H1 (cell line): ENCODE data around the gene GRK3. TPM values are rescaled to one million over a fixed set of nuclear protein-coding genes. Genes with fewer than 3 reads are reported as not detected.

ENCODE experiments used
- CTCF ChIA-PET: fragments of 300-600 bp; sonication (Branson Sonifier 250); formaldehyde crosslinking; loops from one replicate; lab custom pipeline; 2021; ENCODE audit not compliant: partially characterized antibody; lab: Charles Lee
- POLR2A ChIA-PET: fragments of 300-600 bp; sonication (Branson Sonifier 250); formaldehyde crosslinking; loops from one replicate; lab custom pipeline; 2021; ENCODE audit warnings: inconsistent platforms; ENCODE audit not compliant: partially characterized antibody; lab: Charles Lee
- DNase-seq, 2 experiments: peaks; one replicate each; pipeline versions ENCODE4 v3.0.0 to v3.0.0-alpha.2; 2010 to 2022; ENCODE audit warnings: low spot score in 2 of 2, low read depth in 1 of 2, mixed read lengths in 1 of 2
- FAIRE-seq: peaks from 2 replicates; lab custom pipeline; 2011; peaks lifted over from hg19 to GRCh38; lab: Jason Lieb, UNC
- H2AFZ ChIP-seq: 2 replicates; pipeline ENCODE4 v1.8.1; 2012; ENCODE audit warnings: low read length, inconsistent platforms
- H2AK5ac ChIP-seq: 2 replicates; pipeline ENCODE4 v1.6.1; 2013; ENCODE audit warnings: low read depth, low read length
- H2BK120ac ChIP-seq: replicated peaks from 2 replicates; pipeline ENCODE3; 2013; ENCODE audit warnings: low read depth, low read length, inconsistent platforms
- H2BK12ac ChIP-seq: 2 replicates; pipeline ENCODE4 v1.6.1; 2013; ENCODE audit warnings: low read depth, low read length
- H2BK15ac ChIP-seq: 2 replicates; pipeline ENCODE4 v1.6.1; 2013; ENCODE audit warnings: low read length
- H2BK20ac ChIP-seq: 2 replicates; pipeline ENCODE4 v1.6.1; 2013; ENCODE audit warnings: low read length
- H2BK5ac ChIP-seq: 2 replicates; pipeline ENCODE4 v1.6.1; 2013; ENCODE audit warnings: low read depth, low read length
- H3K14ac ChIP-seq: 2 replicates; pipeline ENCODE4 v1.6.1; 2013; ENCODE audit warnings: inconsistent platforms; ENCODE audit not compliant: insufficient read length
- H3K18ac ChIP-seq: 2 replicates; pipeline ENCODE4 v1.6.1; 2013; ENCODE audit warnings: low read length; ENCODE audit errors: extremely low read depth
- H3K23ac ChIP-seq: 2 replicates; pipeline ENCODE4 v1.6.1; 2013; ENCODE audit warnings: inconsistent platforms; ENCODE audit not compliant: insufficient read length
- H3K23me2 ChIP-seq: 2 replicates; pipeline ENCODE4 v1.6.1; 2013; ENCODE audit warnings: low read depth, low read length
- H3K27ac ChIP-seq: 2 replicates; pipeline ENCODE4 v1.6.1; 2011; ENCODE audit warnings: low read depth, low read length, inconsistent platforms
- H3K27me3 ChIP-seq, 4 experiments: replicated peaks in 1 of 4; 1 replicate in 1 of 4; 2 replicates in 3 of 4; pipeline versions ENCODE4 v1.6.1 to v1.8.1; 2011 to 2013; ENCODE audit warnings: low read length in 3 of 4, mild to moderate bottlenecking in 3 of 4, inconsistent platforms in 2 of 4, mixed read lengths in 2 of 4, moderate library complexity in 1 of 4; ENCODE audit not compliant: control insufficient read depth in 3 of 4, insufficient read depth in 3 of 4; ENCODE audit errors: extremely low read depth in 1 of 4
- H3K36me3 ChIP-seq, 4 experiments: 2 replicates each; pipeline versions ENCODE4 v1.6.1 to v1.8.1; 2011 to 2013; ENCODE audit warnings: mild to moderate bottlenecking in 4 of 4, low read length in 3 of 4, moderate library complexity in 2 of 4, control low read depth in 1 of 4, inconsistent platforms in 1 of 4; ENCODE audit not compliant: insufficient read depth in 4 of 4, control insufficient read depth in 2 of 4
- H3K4ac ChIP-seq: replicated peaks from 2 replicates; pipeline ENCODE3; 2013; ENCODE audit warnings: low read length, low read depth, mixed read lengths, inconsistent platforms; ENCODE audit not compliant: insufficient read length
- H3K4me1 ChIP-seq, 4 experiments: replicated peaks in 1 of 4; 1 replicate in 1 of 4; 2 replicates in 3 of 4; pipeline versions ENCODE4 v1.6.1 to v1.8.1; 2011 to 2013; ENCODE audit warnings: low read length in 3 of 4, inconsistent platforms in 2 of 4, mixed read lengths in 1 of 4; ENCODE audit not compliant: insufficient read depth in 4 of 4, control insufficient read depth in 3 of 4
- H3K4me2 ChIP-seq, 2 experiments: 2 replicates each; pipeline versions ENCODE4 v1.6.1 to v1.8.1; 2011 to 2013; ENCODE audit warnings: low read depth in 2 of 2, low read length in 2 of 2, control low read depth in 1 of 2, inconsistent platforms in 1 of 2, mild to moderate bottlenecking in 1 of 2; ENCODE audit not compliant: insufficient read depth in 1 of 2
- H3K4me3 ChIP-seq, 4 experiments: fragments of 200-600, 300-600 bp in 1 of 4; sonication (generic), shearing (Covaris generic), sonication (Bioruptor Twin) in 1 of 4; 2 replicates each; pipeline versions ENCODE4 v1.5.1 to v1.8.1; 2011 to 2016; ENCODE audit warnings: low read length in 4 of 4, low read depth in 3 of 4, control low read depth in 2 of 4, inconsistent platforms in 2 of 4, mild to moderate bottlenecking in 2 of 4, mixed read lengths in 1 of 4, moderate library complexity in 1 of 4; ENCODE audit not compliant: insufficient read depth in 2 of 4; ENCODE audit errors: extremely low read depth in 1 of 4
- H3K56ac ChIP-seq: replicated peaks from 2 replicates; pipeline ENCODE3; 2013; ENCODE audit warnings: low read depth, mild to moderate bottlenecking, mixed read lengths, low read length, inconsistent platforms; ENCODE audit not compliant: insufficient read length
- H3K79me1 ChIP-seq: 2 replicates; pipeline ENCODE4 v1.6.1; 2013; ENCODE audit warnings: low read depth, low read length, control low read depth
- H3K79me2 ChIP-seq, 2 experiments: 2 replicates each; pipeline versions ENCODE4 v1.6.1 to v1.8.1; 2012 to 2013; ENCODE audit warnings: low read length in 2 of 2, mild to moderate bottlenecking in 2 of 2, inconsistent platforms in 1 of 2; ENCODE audit not compliant: insufficient read depth in 2 of 2, control insufficient read depth in 1 of 2
- H3K9ac ChIP-seq, 4 experiments: replicated peaks in 1 of 4; 1 replicate in 1 of 4; 2 replicates in 3 of 4; pipeline versions ENCODE4 v1.6.1 to v1.8.1; 2011 to 2013; ENCODE audit warnings: low read depth in 3 of 4, low read length in 3 of 4, control low read depth in 2 of 4, mild to moderate bottlenecking in 2 of 4, moderate library complexity in 2 of 4, inconsistent platforms in 1 of 4; ENCODE audit errors: extremely low read depth in 1 of 4
- H3K9me3 ChIP-seq, 2 experiments: 2 replicates each; pipeline versions ENCODE4 v1.6.1 to v1.8.1; 2012 to 2013; ENCODE audit warnings: mild to moderate bottlenecking in 2 of 2, moderate library complexity in 2 of 2, control low read depth in 1 of 2, inconsistent platforms in 1 of 2, low read depth in 1 of 2, low read length in 1 of 2, mixed read lengths in 1 of 2; ENCODE audit not compliant: insufficient read depth in 2 of 2
- H4K20me1 ChIP-seq, 2 experiments: replicated peaks in 1 of 2; 2 replicates each; pipeline versions ENCODE3 to v1.8.1; 2011 to 2013; ENCODE audit warnings: inconsistent platforms in 2 of 2, low read length in 2 of 2, mild to moderate bottlenecking in 1 of 2; ENCODE audit not compliant: insufficient read depth in 2 of 2, control insufficient read depth in 1 of 2
- H4K5ac ChIP-seq: 2 replicates; pipeline ENCODE4 v1.6.1; 2013; ENCODE audit warnings: low read length, low read depth, mixed read lengths, inconsistent platforms; ENCODE audit not compliant: insufficient read length
- H4K8ac ChIP-seq: 2 replicates; pipeline ENCODE4 v1.8.0; 2013; ENCODE audit warnings: mild to moderate bottlenecking, moderate library complexity, low read length, inconsistent platforms; ENCODE audit not compliant: insufficient read depth; ENCODE audit errors: extremely low read depth
- H4K91ac ChIP-seq: replicated peaks from 2 replicates; pipeline ENCODE3; 2013; ENCODE audit warnings: low read length, mixed read lengths, inconsistent platforms; ENCODE audit not compliant: insufficient read length
- CEBPB ChIP-seq: IDR thresholded peaks from 2 replicates; pipeline ENCODE4 v1.6.1; 2012; ENCODE audit warnings: low read depth, low read length
- WGBS, 2 experiments: shearing (Covaris generic) in 1 of 2; methylation state at CpG; one replicate each; pipeline versions ENCODE4 v1.1.6 to v1.1.7; 2013 to 2015; ENCODE audit warnings: low lambda C conversion rate in 2 of 2, mixed read lengths in 2 of 2, inconsistent platforms in 1 of 2, low coverage in 1 of 2, missing lambda C conversion rate in 1 of 2; ENCODE audit not compliant: insufficient replicate concordance in 2 of 2, insufficient coverage in 1 of 2, insufficient read length in 1 of 2; ENCODE audit errors: extremely low coverage in 1 of 2, missing lambda C conversion rate in 1 of 2; 5-methylcytosine and 5-hydroxymethylcytosine counted together
- polyA plus RNA-seq, 7 experiments: library from polyadenylated mRNA; depleted of rRNA in 3 of 7; stranded (reverse) in 5 of 7; unstranded in 2 of 7; fragments of >200 nt in 5 of 7; fragments of 200-250 nt in 2 of 7; gene quantifications; 1 replicate in 5 of 7; 2 replicates in 1 of 7; 4 replicates in 1 of 7; pipeline versions ENCODE4 v1.2.1 to v1.2.3, GENCODE V29; 2011 to 2013; ENCODE audit warnings: missing spikeins in 2 of 7, mixed read lengths in 2 of 7
- total RNA-seq: library from RNA; stranded (reverse); fragmentation: NEBNext Ultra II Directional; extraction: Animal tissue kit (Norgen Biotek cat#: 25700); gene quantifications from 2 replicates; pipeline ENCODE4 v1.2.1, GENCODE V29; 2021

The GRK3 gene
- total and polyA plus RNA-seq, 2 of the 8 experiments (the other 6 are each of a cell fraction or from before 2014, with no cell fraction given), result 7.5 to 35.3 TPM

- H3K4me3 ChIP-seq, result no peak overlapping the region
- TF ChIP-seq CEBPB, result no peak
These were observed 18.5 kb downstream of the GRK3 start for GRCh38 chr22:25582946-25583345.

More at GRCh38 chr22:25582946-25583345, 18.5 kb downstream of the GRK3 start:
- DNase-seq (no peak), FAIRE-seq (no peak)
- H3K9ac ChIP-seq, result no peak overlapping the region
- no peak overlapping the region for H2BK15ac ChIP-seq
- no peak overlapping the region for H2BK120ac ChIP-seq
- peaks cover 0 to 39% of the 10 kb centered on the region in 2 experiments; a peak in 2 of 4 replicates for H3K79me2 ChIP-seq
- no peak overlapping the region for H2BK5ac ChIP-seq
- H4K8ac ChIP-seq, result no peak overlapping the region
- H3K4ac ChIP-seq, result no peak overlapping the region
- no peak overlapping the region for H4K91ac ChIP-seq
- H2AK5ac ChIP-seq, result no peak overlapping the region
- no peak overlapping the region for H3K56ac ChIP-seq
- H4K5ac ChIP-seq, result no peak overlapping the region
- ChIA-PET POLR2A (interaction anchor here (0.6 kb wide), 1 partner anchor 14 kb away, joined by 3 read pairs; no protein-coding TSS in a partner anchor), CTCF (no interaction called here)
- no peak overlapping the region for H3K27ac ChIP-seq
- 0 out of 2 replicates have a peak overlapping the region, but pooled peaks have one; percentile 5 for H3K18ac ChIP-seq
- no peak overlapping the region for H3K23ac ChIP-seq
- H2BK20ac ChIP-seq, result no peak overlapping the region
- 89% methylated on average over 5 of the region's 5 CpGs; no CpG with 5 or more reads in 1 of the 2 experiments for WGBS, 2 experiments
- H3K27me3 ChIP-seq, result no peaks in the 10 kb centered on the region
- H4K20me1 ChIP-seq, result no peaks in the 10 kb centered on the region
- peaks cover 4% of the 10 kb centered on the region; the same call in 1 of the 2 replicates for H3K79me1 ChIP-seq
- no peak overlapping the region for H2AFZ ChIP-seq
- H3K4me1 ChIP-seq, result no peaks in the 10 kb centered on the region
- H3K14ac ChIP-seq, result no peak overlapping the region
- no peak overlapping the region for H3K4me2 ChIP-seq
- peaks cover 0 to 6% of the 10 kb centered on the region in 2 experiments; a peak in 1 of 4 replicates for H3K9me3 ChIP-seq
- H3K23me2 ChIP-seq, result no peaks in the 10 kb centered on the region
- H2BK12ac ChIP-seq, result no peak overlapping the region
- H3K36me3 ChIP-seq, result 0 out of 8 replicates have a peak, but pooled peaks cover 0 to 2% (median 0%) of the 10 kb centered on the region in 4 experiments
